ENCODE data around the gene TAC3.

DNA sequence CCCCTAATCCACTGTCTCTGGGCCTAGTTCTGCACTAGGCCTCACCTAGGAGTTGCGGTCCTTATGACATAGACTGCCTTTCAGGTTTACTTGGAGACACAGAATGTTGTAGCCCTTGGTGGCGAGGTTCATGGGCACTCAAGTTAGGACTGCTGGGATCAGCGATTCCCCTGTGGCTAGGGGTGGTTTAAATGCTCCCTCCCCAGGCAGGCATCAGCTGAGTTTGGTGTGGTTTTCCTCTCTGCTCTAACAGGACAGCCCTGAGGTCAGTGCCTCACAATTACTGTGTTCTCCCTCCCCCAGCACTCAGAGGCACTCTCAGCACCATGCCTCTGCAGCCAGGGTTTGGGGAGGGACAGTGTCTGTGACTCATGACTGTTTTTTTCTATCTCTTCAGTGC, 36.7 kb downstream of the TAC3 start:
- TF ChIP-seq, protein P1, sequence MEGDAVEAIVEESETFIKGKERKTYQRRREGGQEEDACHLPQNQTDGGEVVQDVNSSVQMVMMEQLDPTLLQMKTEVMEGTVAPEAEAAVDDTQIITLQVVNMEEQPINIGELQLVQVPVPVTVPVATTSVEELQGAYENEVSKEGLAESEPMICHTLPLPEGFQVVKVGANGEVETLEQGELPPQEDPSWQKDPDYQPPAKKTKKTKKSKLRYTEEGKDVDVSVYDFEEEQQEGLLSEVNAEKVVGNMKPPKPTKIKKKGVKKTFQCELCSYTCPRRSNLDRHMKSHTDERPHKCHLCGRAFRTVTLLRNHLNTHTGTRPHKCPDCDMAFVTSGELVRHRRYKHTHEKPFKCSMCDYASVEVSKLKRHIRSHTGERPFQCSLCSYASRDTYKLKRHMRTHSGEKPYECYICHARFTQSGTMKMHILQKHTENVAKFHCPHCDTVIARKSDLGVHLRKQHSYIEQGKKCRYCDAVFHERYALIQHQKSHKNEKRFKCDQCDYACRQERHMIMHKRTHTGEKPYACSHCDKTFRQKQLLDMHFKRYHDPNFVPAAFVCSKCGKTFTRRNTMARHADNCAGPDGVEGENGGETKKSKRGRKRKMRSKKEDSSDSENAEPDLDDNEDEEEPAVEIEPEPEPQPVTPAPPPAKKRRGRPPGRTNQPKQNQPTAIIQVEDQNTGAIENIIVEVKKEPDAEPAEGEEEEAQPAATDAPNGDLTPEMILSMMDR (IDR thresholded peaks at IDR 0.05), result no peak
- TF ChIP-seq POLR2A (IDR thresholded peaks at IDR 0.05; ENCODE audit: low read depth) (no peak), POLR2AphosphoS5 (IDR thresholded peaks at IDR 0.05) (no peak)
